HepG2 (cell line): ENCODE measurements around the gene EXOC3. TPM values are rescaled to one million over a fixed set of nuclear protein-coding genes. Genes with fewer than 3 reads are reported as not detected.

Experiments
- ATAC-seq: fragments of 200-7000 bp; cut with Tn5 transposase; 3 replicates; pipeline ENCODE4 v1.9.1; 2020; ENCODE audit warnings: mild to moderate bottlenecking, moderate library complexity
- BruUV-seq: library from RNA; stranded (reverse); fragments of 400-500 nt; replicated peaks from 2 replicates; lab custom pipeline; 2021; lab: Mats Ljungman, UMichigan
- CTCF ChIA-PET: fragments of 300-600 bp; formaldehyde crosslinking; extraction: SDS; loops from one replicate; lab custom pipeline; 2021; ENCODE audit warnings: low total read pairs, inconsistent platforms, low intra/inter-chr PET ratio; lab: Yijun Ruan, JAX
- POLR2A ChIA-PET: fragments of 350-600 bp; sonication (Branson Sonifier 250); formaldehyde crosslinking; loops from one replicate; lab custom pipeline; 2020; ENCODE audit warnings: antibody characterized with exemption, inconsistent platforms; lab: Yijun Ruan, JAX
- DNase-seq: peaks from one replicate; pipeline ENCODE4 v3.0.0-alpha.2; 2015; ENCODE audit warnings: low spot score
- FAIRE-seq: peaks from 3 replicates; lab custom pipeline; 2011; peaks lifted over from hg19 to GRCh38; lab: Jason Lieb, UNC
- H2AFZ ChIP-seq: one replicate; pipeline ENCODE4 v1.6.1; 2011; ENCODE audit warnings: low read length, inconsistent platforms
- H3K27ac ChIP-seq: fragments of 300-600 bp; 3 replicates; pipeline ENCODE4 v1.8.0; 2011; ENCODE audit warnings: mixed run types, mild to moderate bottlenecking, mixed read lengths, low read length, inconsistent platforms; ENCODE audit not compliant: insufficient read depth; ENCODE audit errors: extremely low read length
- H3K27me3 ChIP-seq, 2 experiments: fragments of 200-600 bp in 1 of 2; 2 replicates in 1 of 2; 3 replicates in 1 of 2; pipeline versions ENCODE4 v1.6.0 to v1.8.0; 2011; ENCODE audit warnings: low read length in 2 of 2, mild to moderate bottlenecking in 2 of 2, moderate library complexity in 2 of 2, inconsistent platforms in 1 of 2; ENCODE audit not compliant: insufficient read depth in 2 of 2, control insufficient read depth in 1 of 2
- H3K36me3 ChIP-seq, 2 experiments: fragments of 200-600 bp in 1 of 2; replicated peaks in 1 of 2; 2 replicates in 1 of 2; 3 replicates in 1 of 2; pipeline versions ENCODE4 v1.5.1 to v1.8.0; 2011; ENCODE audit warnings: low read length in 2 of 2, inconsistent platforms in 1 of 2; ENCODE audit not compliant: insufficient read depth in 2 of 2, control insufficient read depth in 1 of 2
- H3K4me1 ChIP-seq: 2 replicates; pipeline ENCODE4 v1.5.1; 2012; ENCODE audit warnings: low read length, inconsistent platforms; ENCODE audit not compliant: insufficient read depth
- H3K4me2 ChIP-seq: 2 replicates; pipeline ENCODE4 v1.6.0; 2011; ENCODE audit warnings: low read depth, low read length, inconsistent platforms
- H3K4me3 ChIP-seq, 3 experiments: fragments of 200-600 bp in 1 of 3; sonication (generic), shearing (Covaris generic) in 1 of 3; replicated peaks in 1 of 3; 2 replicates each; pipeline ENCODE4 v1.5.1; 2011 to 2016; ENCODE audit warnings: low read length in 3 of 3, inconsistent platforms in 2 of 3, low read depth in 2 of 3, mild to moderate bottlenecking in 2 of 3, control low read depth in 1 of 3, mixed read lengths in 1 of 3; ENCODE audit not compliant: insufficient read depth in 1 of 3
- H3K79me2 ChIP-seq: one replicate; pipeline ENCODE4 v1.6.1; 2011; ENCODE audit warnings: low read length, inconsistent platforms; ENCODE audit not compliant: insufficient read depth
- H3K9ac ChIP-seq: 2 replicates; pipeline ENCODE4 v1.6.0; 2011; ENCODE audit warnings: mild to moderate bottlenecking, low read depth, low read length, inconsistent platforms; ENCODE audit not compliant: insufficient read depth
- H3K9me3 ChIP-seq: 2 replicates; pipeline ENCODE4 v1.5.1; 2012; ENCODE audit warnings: mild to moderate bottlenecking, low read length
- H4K20me1 ChIP-seq: 2 replicates; pipeline ENCODE4 v1.6.0; 2011; ENCODE audit warnings: inconsistent platforms, mild to moderate bottlenecking, low read length, moderate library complexity; ENCODE audit not compliant: insufficient read depth
- CCAR2 ChIP-seq: fragments of 200-400 bp; formaldehyde crosslinking; optimal IDR thresholded peaks from 2 replicates; pipeline ENCODE3; 2018; ENCODE audit warnings: low read depth, mild to moderate bottlenecking, low read length, moderate library complexity
- CTCF ChIP-seq: sonication (generic); formaldehyde crosslinking; IDR thresholded peaks from 2 replicates; pipeline ENCODE4 v1.5.0; 2020; ENCODE audit warnings: mild to moderate bottlenecking, missing genetic modification reagents, moderate library complexity
- KLF16 ChIP-seq, 2 experiments: sonication (generic) in 1 of 2; formaldehyde crosslinking in 1 of 2; IDR thresholded peaks; 2 replicates each; pipeline versions ENCODE4 v1.6.1 to v1.8.0; 2016 to 2023; ENCODE audit warnings: missing genetic modification reagents in 2 of 2, missing compliant biosample characterization in 1 of 2
- NR2F1 ChIP-seq, 2 experiments: fragments of 450-650 bp in 1 of 2; formaldehyde crosslinking in 1 of 2; IDR thresholded peaks; 2 replicates each; pipeline versions ENCODE4 v1.5.0 to v1.6.1; 2016 to 2020; ENCODE audit warnings: mild to moderate bottlenecking in 1 of 2, missing compliant biosample characterization in 1 of 2, missing genetic modification reagents in 1 of 2, moderate library complexity in 1 of 2
- ZBTB2 ChIP-seq: sonication (generic); formaldehyde crosslinking; IDR thresholded peaks from 2 replicates; pipeline ENCODE4 v1.8.0; 2022; ENCODE audit warnings: low read depth, missing genetic modification reagents
- ZBTB34 ChIP-seq: sonication (generic); formaldehyde crosslinking; IDR thresholded peaks from 2 replicates; pipeline ENCODE4 v1.8.0; 2022; ENCODE audit warnings: mild to moderate bottlenecking, missing genetic modification reagents
- ZNF12 ChIP-seq: sonication (generic); formaldehyde crosslinking; IDR thresholded peaks from 2 replicates; pipeline ENCODE4 v1.5.0; 2020; ENCODE audit warnings: missing genetic modification reagents
- ZNF124 ChIP-seq: sonication (generic); formaldehyde crosslinking; IDR thresholded peaks from 2 replicates; pipeline ENCODE4 v1.4.0; 2020; ENCODE audit warnings: missing genetic modification reagents
- ZNF703 ChIP-seq: sonication (generic); formaldehyde crosslinking; IDR thresholded peaks from 2 replicates; pipeline ENCODE4 v1.5.1; 2020; ENCODE audit warnings: missing genetic modification reagents, mild to moderate bottlenecking, moderate library complexity, borderline replicate concordance
- ZNF775 ChIP-seq: sonication (generic); formaldehyde crosslinking; IDR thresholded peaks from 2 replicates; pipeline ENCODE4 v1.4.0; 2020; ENCODE audit warnings: missing genetic modification reagents, mild to moderate bottlenecking, moderate library complexity, borderline replicate concordance
- ZNF777 ChIP-seq: sonication (generic); formaldehyde crosslinking; IDR thresholded peaks from 2 replicates; pipeline ENCODE4 v1.4.0; 2020; ENCODE audit warnings: missing genetic modification reagents
- WGBS: methylation state at CpG from one replicate; pipeline ENCODE4 v1.1.6; 2017; ENCODE audit warnings: low lambda C conversion rate; 5-methylcytosine and 5-hydroxymethylcytosine counted together
- in situ Hi-C: cut with HindIII; loops from 2 replicates; pipeline ENCODE4 v1.10.0; 2017; ENCODE audit warnings: low pct_unique_long_range_greater_than_20kb; ENCODE audit not compliant: extremely low pct_ligation_motif_present
- intact Hi-C: fragments of 100-400 bp; cut with micrococcal nuclease; formaldehyde crosslinking; loops from one replicate; pipeline ENCODE4 v1.10.0; 2022; ENCODE audit not compliant: unreplicated experiment
- polyA plus RNA-seq, 8 experiments: library from polyadenylated mRNA; depleted of rRNA in 3 of 8; stranded (reverse) in 7 of 8; unstranded in 1 of 8; fragments of >200 nt; fragmentation: Illumina TruSeq in 4 of 8; extraction: Trizol in 4 of 8; gene quantifications; 2 replicates each; pipeline versions ENCODE4 v1.2.1 to v1.2.3, GENCODE V29; 2011 to 2016; ENCODE audit warnings: low read depth in 4 of 8, missing spikeins in 1 of 8, mixed read lengths in 1 of 8; ENCODE audit not compliant: insufficient read depth in 1 of 8
- total RNA-seq, 5 experiments: library from RNA; depleted of rRNA; stranded (reverse); fragments of >200 nt; fragmentation: Illumina TruSeq; extraction: Trizol; gene quantifications; 2 replicates each; pipeline ENCODE4 v1.2.3, GENCODE V29; 2016; ENCODE audit warnings: low read depth in 1 of 5

Gene EXOC3
- total and polyA plus RNA-seq, 2 of the 13 experiments (the other 11 are each of a cell fraction or from before 2014, with no cell fraction given) = 9.2 to 20.5 TPM

GRCh38 chr5:425714-426113 is 17.3 kb upstream of the EXOC3 start:
- DNase-seq = no peak
- TF ChIP-seq CTCF (0 out of 2 replicates have a peak, but pooled peaks have one; percentile 22), ZBTB34 (CRISPR knock-in tag) (no peak), ZNF124 (CRISPR knock-in tag) (no peak), ZNF777 (CRISPR knock-in tag) (no peak)
- in situ Hi-C loops (no loop called here), intact Hi-C loops (no loop called here)
- 57% methylated on average over 5 of the region's 5 CpGs for WGBS
- Histone ChIP-seq H4K20me1 (no peaks in the 10 kb centered on the region), H3K4me3 (no peak overlapping the region), H3K27me3 (no peaks in the 10 kb centered on the region), H2AFZ (no peak overlapping the region), H3K36me3 (no peaks in the 10 kb centered on the region), H3K79me2 (no peaks in the 10 kb centered on the region), H3K4me2 (no peak overlapping the region), H3K9me3 (no peaks in the 10 kb centered on the region), H3K4me1 (peaks cover 4% of the 10 kb centered on the region), H3K9ac (no peak overlapping the region), H3K27ac (no peak overlapping the region)
- no TSS peak for BruUV-seq
- ChIA-PET CTCF (no interaction called here), POLR2A (no interaction called here)
- no peak for FAIRE-seq
- no peak for ATAC-seq

- ATAC-seq (no peak), FAIRE-seq (no peak), DNase-seq (no peak)
- no peaks in the 10 kb centered on the region for H3K79me2 ChIP-seq
- in situ Hi-C loops = no loop called here
- no peaks in the 10 kb centered on the region for H3K27me3 ChIP-seq
- no peak overlapping the region for H2AFZ ChIP-seq
- H3K4me2 ChIP-seq = no peak overlapping the region
- no peak overlapping the region for H3K27ac ChIP-seq
- H3K4me3 ChIP-seq = no peak overlapping the region
- no peak overlapping the region for H3K9ac ChIP-seq
- no TSS peak for BruUV-seq
- no peaks in the 10 kb centered on the region for H4K20me1 ChIP-seq
- 56% methylated on average over 3 of the region's 3 CpGs for WGBS
- peaks cover 10% of the 10 kb centered on the region for H3K4me1 ChIP-seq
- ChIA-PET CTCF (no interaction called here), POLR2A (no interaction called here)
- H3K9me3 ChIP-seq = no peaks in the 10 kb centered on the region
- H3K36me3 ChIP-seq = no peaks in the 10 kb centered on the region
- intact Hi-C loops = no loop called here
- TF ChIP-seq ZNF12 (no peak), CCAR2 (no peak), ZBTB2 (no peak), KLF16 (CRISPR knock-in tag; IDR thresholded peaks at IDR 0.05) (no peak), ZNF775 (CRISPR knock-in tag) (no peak), NR2F1 (CRISPR knock-in tag; IDR thresholded peaks at IDR 0.05) (no peak), ZNF703 (no peak)
- TF ChIP-seq, all 625 proteins: peak for 0
Measured at GRCh38 chr5:426392-426976, 16.5 kb upstream of the EXOC3 start.
